ENCODE data around the gene LETM1.

The LETM1 gene

DNA sequence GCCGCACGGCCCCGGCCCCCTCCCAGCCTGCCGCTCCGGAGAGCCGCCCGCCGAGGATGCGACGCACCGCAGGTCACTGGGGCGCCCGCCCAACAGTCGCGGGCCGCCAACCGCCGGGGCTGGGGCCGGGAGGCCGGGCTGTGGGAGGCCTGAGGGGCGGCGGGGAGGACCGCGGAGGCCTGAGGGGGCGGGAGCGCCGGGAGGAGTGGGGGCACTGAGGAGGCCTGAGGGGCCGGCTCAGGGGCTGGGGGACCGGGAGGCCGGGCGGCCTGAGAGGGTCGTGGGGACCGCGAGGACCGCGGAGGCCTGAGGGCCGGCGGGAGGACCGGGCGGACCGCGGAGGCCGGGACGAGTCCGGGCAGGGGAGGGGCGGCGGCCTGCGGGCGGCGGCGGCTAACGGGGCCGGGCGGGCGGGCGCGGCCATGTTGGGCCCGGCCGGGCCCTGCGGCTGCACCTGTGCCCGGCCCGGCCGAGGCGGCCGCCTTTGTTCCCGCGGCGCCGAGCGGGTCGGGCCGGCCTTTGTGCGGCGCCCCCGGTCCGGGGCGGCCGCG is 15.6 kb upstream of the LETM1 start:
- no peak for FAIRE-seq

DNA sequence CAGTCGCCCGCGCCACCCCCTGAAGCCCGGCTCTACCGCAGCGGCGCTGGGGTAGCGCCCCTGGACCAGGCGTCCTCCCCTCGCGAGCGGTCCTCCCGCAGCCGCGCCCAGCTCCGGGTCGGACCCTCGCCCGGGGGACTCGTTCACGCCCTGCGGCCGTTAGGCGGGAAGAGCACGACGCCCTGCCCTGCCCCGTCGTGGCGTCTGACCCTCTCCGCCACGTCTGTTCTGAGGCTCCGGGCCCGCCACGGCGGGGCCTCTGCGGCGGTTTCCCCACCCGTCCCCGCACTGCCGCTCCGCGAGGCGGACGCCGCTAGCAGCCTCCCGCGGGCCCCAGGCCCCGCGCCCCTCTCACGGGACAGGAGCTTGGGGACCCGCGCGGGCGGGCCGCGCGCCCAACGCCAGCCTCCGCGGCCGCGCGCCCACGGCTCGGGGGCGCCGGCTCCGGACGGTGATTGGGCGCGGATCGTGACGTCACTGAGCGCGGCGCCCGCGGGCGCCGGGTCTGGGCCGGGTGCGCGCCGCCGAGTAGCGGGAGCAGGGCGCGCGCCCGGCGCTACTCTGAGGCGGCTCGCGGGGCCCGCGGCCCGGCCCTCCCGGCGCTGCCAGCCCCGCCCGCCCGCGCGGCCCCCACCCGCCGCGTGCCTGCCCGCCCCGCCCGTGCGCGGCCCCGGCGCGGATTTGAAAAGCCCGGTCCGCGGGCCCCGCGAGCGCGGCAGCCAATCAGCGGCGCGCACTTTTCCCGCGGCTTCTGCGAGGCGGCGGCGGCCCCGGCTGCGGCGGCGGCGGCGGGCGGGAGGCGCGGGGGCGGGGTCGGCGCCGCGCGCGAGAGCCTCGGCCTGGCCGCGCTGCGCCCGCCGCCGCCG is 14.9 kb upstream of the LETM1 start, which contains the start of gene NSD2:
NSD2 (plus strand) TSS at position 816 of the 866 bp plus-strand sequence. CDS start 29,262 bp downstream, outside the sequence.
- no peak for FAIRE-seq

DNA sequence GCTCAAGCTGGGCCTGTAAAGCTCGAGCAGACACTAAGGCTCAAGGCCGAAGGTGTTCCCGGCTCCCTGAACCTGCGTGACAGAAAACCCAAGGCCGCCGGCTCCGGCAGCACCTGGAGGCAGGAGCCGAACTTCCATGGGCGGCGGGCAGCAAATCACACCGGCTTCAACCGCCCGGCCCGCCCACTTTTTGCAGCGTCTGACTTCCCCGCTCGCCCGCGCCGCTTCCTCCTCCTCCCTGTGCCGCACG is 14.3 kb upstream of the LETM1 start:
- FAIRE-seq = no peak

DNA sequence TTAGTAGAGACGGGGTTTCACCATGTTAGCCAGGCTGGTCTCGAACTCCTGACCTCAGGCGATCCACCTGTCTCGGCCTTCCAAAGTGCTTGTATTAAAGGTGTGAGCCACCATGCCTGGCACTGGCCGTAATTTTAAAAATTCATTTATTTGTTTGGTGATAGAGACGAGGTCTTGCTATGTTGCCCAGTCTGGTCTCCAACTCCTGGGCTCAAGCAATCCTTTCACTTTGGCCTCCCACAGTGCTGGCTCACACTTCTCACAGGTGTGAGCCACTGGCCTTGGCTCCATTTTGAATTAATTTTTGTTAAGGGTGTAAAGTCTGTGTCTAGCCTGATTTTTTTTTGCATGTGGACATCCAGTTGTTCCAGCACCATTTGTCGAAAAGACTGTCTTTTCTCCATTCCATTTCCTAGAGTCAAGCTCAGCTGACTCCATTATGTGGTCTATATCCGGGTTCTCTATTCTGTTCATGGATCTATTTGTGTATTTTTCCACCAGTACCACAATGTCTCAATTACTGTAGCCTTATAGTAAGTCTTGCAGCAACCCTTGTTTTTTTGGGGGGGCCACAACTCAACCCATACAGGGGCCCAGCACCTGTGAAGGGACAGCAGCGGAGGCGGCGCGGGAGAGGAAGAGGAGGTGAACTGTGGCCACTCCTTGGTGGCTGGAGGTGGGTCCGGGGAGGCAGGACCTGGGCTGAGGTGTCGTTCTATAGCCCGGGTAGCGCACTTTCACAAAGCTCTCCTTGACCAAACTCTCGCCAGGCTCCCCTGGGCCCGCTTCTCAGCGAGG is 13.8 kb upstream of the LETM1 start:
- no peak for FAIRE-seq

DNA sequence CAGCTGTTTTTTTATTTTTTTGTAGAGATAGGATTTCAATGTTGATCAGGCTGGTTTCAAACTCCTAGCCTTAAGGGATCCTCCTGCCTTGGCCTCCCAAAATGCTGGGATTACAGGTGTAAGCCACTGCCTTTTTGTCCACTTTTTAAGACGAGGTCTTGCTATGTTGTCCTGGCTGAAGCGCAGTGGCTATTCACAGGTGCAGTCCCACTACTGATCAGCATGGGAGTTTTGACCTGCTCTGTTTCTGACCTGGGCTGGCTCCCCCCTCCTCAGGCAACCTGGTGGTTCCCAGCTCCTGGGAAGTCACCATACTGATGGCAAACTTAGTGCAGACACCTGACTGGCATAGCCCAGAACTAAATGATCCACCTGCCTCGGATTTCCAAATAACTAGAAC is 13.0 kb upstream of the LETM1 start:
- FAIRE-seq = no peak

DNA sequence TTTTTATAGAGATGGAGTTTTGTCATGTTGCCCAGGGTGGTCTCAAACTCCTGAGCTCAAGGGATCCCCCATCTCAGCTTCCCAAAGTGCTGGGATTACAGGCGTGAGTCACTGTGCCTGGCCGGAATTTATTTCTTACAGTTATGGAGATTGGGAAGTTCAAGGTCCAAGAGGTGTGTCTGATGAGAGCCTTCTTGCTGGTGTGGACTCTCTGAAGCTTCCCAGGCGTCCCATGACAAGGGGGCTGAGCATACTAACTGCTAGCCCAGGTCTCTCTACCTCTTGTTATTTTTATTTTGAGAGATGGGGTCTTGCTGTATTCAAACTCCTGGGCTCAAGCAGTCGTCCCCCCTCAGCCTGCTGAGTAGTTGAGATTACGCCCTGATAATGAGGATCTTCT is 12.3 kb upstream of the LETM1 start:
- no peak for FAIRE-seq

DNA sequence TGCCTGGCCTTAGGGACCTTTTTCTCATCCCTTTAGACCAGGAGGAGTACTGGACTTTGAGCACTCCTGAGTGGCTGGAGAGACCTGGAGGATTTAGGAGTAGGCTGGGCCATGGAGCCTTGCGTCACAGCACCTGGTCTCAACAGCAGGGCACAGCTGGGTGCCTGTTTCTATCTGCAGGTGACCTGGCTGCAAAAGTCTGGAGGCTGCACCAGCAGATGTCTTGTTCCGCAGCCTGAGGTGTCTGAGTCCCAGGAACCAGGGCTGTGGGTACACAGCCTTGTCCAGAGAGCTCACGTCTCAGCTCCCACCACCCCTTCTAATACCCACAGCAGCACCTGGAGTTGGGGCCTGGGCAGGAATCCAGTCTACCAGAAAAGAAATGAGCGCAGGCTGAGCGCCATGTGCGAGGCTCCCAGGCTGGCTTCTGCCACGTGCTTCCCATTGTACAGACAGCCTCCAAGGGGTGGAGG is 10.3 kb upstream of the LETM1 start:
- no peak for FAIRE-seq

DNA sequence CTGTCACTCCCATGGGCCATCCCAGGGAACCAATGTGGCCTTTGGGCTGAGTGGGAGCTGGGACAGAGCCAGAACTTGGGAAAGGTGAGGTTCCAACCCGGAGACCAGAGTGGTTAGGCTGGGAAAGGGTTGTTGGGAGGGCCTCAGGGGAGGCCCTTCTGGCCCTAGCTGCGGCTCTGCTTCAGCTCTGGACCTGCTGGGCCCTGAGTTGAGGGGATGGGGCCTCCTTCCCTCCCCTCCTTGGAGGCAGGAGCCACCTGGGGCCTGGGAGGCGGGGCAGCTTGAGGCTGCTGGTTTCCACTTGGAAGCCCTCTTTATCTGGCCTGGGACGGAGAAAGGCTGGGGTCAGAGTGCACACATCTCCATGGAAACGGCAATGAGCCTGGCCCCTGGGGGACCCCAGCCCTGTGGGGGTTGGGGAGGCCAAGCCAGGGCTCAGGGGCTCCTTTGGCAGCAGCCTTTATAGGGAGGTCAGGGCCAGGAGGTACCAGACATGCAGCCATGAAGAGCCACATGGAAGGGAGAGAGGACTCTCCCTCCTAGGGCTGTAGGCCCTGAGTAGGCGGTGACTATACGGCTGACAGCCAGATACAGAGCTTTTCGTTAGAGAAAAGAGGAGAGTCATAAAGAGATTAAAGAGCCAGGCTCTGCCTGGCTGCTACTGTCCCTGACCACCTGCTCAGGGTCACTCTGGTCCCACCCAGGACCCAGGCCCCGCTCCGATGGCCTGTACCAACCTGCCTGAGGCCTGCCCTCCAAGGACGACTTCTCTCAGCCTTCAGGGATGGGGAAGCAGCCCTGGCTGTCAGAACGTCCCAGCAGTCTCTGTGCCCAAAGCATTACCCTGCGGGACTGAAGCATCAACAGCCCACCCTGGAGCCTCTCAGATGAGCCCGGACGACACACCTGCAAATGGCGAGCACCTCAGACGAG is 8.4 kb upstream of the LETM1 start:
- no peak for FAIRE-seq

DNA sequence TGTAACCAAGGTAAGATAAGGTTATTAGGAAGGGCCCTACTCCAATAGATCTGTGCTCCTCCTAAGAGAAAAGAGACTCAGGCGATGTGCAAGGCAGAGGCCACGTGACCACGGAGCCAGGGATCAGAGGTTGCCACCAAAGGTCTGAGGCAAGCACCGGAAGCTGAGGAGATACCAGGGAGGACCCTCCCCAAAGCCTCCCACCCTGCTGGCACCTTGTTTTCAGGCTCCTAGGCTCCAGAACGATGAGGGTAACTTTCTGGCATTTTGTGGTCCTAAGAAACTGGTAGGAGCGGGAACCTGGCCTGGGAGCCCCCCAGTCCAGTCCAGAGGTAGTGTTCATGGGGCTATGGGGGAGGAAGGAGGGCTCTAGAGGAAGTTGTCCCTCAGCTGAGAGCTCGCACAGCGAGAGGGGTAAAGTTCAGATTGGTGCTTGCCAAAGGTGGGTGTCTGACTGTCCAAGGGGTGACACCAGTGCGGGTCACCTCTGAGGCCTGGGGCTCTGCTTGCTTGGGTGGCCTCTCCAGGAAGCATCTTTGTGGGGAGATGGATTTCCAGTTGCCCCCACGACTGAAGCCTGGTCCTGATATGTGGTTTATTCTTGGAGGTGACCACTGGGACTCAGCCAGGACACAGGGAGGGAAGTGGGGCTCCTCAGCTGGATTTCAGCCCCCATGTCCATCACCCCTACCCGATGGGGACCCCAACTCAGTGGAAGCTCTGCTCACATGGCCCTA is 7.5 kb upstream of the LETM1 start:
- no peak for FAIRE-seq

DNA sequence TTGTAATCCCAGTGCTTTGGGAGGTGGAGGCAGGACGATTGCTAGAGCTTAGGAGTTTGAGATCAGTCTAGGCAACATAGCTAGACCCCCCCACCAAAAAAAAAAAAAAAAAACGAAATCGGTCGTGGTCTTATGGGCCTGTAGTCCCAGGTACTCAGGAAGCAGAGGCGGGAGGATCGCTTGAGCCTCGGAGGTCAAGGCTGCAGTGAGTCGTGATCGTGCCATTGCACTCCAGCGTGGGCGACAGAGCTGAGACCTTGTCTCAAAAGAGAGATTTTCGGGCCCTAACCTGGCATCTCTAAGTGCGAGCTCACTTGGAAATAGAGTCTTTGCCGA is 7.0 kb upstream of the LETM1 start:
- no peak for FAIRE-seq

DNA sequence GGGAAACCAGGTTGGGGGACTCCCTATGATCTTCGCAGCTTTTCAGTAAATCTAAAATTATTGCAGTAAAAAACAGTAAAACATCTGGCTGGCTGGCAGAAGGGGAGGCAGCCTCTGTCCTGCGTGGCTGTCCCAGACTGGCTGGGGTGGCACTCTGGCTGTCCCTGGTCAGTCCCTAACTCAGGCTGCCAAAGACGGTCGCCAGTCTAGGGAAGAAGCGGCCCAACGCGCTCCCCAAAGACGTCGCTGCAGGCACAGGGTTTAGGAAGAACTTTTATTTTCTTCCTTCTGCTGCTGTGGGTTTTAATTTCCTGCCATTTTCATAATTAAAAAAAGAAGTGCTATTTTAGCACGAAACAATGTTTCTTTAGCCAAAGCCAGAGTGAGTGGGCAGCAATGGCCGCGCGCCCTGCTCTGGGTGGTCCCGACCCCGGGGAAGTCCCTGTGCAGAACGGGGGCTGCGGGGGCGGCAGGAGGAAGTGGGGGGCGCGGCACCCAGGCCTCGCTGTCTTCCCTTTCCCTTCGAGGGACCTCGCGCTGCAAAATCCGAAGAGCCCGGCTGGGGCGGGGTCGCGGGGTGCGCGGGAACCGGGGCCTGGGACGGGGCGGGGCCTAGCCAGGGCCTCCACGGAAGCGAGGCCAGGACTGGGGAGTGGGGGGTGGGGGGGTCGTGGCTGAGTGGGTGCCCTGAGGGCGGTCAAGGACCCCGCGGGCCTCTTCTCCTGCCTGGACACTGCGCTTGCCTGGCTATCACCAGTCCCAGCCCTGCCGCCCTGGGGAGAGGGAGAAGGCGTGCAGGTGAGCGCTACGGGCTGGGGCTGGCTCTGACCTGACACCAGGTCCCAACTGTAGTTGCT is 6.3 kb upstream of the LETM1 start:
- FAIRE-seq = no peak

DNA sequence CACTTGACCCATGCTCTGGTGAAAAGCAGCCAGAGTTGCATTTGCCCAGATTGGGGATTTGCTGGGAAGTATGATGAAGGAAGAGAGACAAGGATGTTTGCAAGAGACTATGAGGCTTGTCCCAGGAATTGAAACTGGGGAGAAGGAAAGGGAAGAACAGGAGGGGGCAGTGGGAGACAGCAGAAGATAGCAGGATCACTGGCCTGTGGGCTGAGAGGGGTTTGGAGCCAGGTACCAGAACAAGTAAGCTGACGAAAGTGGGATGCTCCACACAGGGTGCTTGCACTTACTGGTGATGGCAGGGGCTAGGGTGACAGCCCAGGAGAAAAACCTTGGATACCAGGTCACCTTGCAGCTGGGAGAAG is 3.4 kb upstream of the LETM1 start:
- no peak for FAIRE-seq

DNA sequence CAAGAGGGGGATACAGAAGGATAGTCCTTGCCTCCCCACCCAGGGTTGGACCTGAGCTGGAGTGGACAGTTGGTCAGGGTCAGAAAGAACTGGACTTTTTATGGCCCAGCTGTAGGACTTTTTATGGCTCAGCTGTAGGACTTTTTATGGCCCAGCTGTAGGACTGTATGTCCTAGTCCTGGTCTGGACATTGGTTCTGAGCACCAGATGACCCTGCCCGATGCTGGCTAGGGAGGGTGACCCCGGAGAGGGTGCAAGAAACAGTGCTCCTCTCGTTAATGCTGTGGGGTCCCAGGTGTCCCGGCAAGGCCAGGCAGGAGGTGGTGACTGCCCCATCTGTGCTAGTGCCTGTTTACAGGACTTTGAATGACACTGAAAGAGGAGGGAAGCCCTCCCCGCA is 2.0 kb upstream of the LETM1 start:
- no peak for FAIRE-seq

DNA sequence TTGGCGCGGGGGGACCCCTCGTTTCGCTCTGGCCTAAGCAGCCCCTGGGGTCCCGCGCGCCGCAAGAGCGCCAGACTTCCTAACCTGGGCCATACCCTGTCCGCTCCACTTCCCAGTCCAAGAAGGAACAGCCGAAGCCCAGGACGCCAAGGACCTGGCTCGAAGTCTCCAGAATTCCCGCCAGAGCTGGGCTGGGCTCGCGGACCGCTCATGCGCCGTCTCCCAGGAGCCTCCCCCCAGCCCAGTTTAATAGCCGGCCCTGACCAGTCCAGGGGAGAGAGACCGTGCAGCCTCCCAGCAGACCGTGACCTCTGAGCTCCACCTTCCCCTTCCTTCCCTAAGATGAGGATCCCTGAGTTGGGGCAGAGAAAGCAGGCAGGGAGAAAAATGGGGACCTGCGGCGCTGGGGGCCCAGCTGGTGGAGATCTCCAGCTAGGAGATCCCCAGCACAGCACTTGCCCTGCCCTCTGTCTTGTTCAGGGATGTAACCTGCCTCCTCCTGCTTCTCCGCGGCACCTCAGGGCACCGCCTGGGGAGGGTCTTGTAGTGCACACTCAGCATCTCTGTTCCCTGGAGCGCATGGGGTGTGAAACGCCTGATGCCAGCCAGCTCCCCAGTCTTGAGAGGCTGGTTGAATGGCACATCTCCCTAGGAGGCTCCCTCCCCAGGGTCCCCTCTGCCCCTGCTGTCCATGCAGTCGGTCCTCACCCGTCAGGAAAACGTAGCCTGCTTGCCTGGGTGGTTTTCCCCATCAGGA is 1.2 kb upstream of the LETM1 start:
- no peak for FAIRE-seq

DNA sequence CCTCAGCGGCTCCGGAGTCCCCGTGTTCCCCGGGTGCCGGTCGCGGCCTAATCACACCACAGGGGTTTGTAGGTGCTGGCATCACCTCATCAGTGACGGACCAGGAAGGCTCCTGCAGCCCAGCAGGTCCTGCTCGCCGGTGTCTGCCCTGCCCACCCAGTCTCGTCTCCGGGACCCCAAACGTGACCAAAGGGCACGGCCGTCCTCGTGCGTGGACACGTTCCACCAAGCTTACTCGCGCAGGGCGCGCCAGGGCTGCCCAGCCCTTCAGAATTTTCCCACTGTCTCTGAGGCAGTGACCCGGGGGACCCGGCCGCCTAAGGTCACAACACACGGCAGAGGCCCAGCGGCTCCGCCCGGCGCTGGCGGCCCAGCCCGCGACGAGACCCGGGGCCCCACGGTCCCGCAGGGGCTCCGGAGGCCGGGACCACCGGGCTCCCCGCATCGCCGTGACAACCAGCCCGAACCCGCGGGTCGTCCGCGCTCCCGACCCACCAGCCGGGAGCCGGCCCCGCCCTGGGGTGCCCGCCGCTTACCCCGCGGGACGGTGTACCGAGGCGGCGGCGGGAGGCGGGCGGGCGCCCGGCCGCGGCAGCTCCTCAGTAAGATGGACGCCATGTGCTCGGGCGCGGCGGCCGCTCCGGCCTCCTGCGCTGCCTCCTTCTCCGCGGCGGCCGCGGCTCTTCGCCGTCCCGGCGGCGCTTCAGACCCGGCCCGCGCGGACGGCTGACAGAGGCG is 454 bp downstream of the LETM1 start:
- no peak for FAIRE-seq

DNA sequence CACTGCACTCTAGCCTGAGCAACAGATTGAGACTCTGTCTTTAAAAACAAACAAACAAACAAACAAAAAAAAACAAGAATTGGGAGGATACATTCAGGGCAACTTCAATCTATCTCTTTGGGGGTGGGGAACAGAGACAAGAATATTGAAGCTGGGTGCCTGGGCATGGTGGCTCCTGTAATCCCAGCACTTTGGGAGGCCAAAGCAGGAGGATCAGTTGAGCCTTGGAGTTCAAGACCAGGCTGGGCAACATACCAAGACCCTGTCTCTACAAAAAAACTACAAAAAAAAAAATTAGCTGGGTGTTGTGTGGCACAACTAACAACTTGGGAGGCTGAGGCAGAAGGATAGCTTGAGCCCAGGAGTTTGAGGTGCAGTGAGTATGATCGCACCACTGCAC is 1.2 kb downstream of the LETM1 start:
- FAIRE-seq = no peak

DNA sequence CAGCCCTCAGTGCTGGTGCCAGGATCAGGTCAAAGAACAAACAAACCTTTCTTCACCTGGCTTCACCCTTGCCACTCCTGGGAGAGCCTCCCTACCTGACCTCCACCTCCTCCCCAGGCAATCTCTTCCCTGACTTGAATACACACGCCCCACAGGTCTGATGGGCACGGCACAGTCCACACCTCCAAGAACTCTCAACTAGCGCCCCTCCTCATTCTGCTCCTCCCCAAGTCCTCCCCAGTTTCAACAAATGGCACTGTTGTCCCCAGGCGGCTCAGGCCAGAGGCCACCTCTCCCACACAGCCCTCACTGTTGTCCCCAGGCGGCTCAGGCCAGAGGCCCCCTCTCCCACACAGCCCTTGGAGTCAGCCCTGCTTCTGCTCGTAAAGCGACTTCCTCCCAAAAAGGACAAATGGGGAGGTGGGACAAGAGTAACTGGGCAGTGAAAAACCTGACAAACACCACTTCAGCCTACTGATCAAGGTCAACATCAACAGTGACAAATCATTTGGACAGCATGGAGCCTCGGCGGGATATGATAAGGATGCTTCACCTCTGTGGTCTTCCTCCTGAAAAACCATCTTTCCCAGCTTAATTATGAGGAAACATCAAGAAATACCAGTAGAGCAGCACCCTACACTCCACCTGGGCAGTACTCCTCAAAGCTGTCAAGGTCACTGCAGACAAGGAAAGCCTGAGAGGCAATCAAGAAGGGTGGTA is 2.9 kb downstream of the LETM1 start:
- FAIRE-seq = no peak

DNA sequence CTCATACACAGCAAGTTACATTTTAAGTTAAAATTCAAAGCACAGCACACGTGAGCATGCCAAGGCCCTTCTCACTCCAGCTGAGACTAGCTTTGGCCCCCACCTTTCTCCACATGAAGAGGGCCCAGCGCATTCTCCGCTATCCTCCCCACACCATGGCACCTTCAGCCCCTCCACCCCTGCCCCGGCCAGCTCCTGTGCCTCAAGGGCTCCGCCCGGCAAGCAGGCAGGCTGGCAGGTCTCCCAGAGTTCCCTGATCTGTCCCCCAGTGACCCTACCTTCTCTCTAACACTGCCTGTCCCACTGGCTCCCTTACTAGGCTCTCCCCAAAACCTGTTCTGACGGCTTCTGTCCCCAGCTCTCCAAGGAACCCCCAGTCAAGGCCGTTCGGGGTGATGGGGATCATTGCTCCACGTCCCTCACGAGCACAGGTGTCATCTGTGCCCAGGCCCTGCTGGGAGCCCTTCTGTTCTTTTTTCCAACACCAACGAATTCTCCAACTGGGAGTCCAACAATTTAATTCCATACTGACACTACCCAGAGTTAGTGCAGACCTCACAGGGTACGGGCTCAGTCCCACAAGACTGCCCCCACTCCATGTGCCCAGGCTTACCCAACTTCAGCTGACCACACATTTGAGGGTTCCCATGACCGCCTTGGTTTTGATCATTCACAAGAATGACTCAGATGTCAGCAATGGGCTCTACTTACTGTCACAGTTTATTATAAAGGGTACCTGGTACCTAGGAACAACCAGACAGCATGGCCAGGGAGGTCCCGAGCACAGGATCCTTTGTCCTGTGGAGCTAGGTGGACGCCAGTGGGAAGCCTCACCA is 4.2 kb downstream of the LETM1 start:
- no peak for FAIRE-seq

Measured in G401.6 (cell line).